Astrocyte of the spinal cord (primary cell): ENCODE measurements around the gene MYL2.
"Not testable (repeated sequence)": the region's sequence is repeated elsewhere in the genome, so short reads cannot be mapped to it uniquely, and the experiment has no call there.

Experiments used
- DNase-seq: peaks from one replicate; pipeline ENCODE4 v3.0.0; 2011; ENCODE audit warnings: low read depth, low spot score
- H3K4me3 ChIP-seq: 2 replicates; pipeline ENCODE4 v1.5.1; 2011; ENCODE audit warnings: low read depth, mild to moderate bottlenecking, low read length, moderate library complexity
- CTCF ChIP-seq: IDR thresholded peaks from 2 replicates; pipeline ENCODE4 v1.5.1; 2012; ENCODE audit warnings: low read depth, mild to moderate bottlenecking, low read length, inconsistent platforms
- in situ Hi-C: cut with HindIII; loops from 2 replicates; pipeline ENCODE4 v1.10.0; 2017; ENCODE audit warnings: low sequenced_read_pairs

The MYL2 gene

DNA sequence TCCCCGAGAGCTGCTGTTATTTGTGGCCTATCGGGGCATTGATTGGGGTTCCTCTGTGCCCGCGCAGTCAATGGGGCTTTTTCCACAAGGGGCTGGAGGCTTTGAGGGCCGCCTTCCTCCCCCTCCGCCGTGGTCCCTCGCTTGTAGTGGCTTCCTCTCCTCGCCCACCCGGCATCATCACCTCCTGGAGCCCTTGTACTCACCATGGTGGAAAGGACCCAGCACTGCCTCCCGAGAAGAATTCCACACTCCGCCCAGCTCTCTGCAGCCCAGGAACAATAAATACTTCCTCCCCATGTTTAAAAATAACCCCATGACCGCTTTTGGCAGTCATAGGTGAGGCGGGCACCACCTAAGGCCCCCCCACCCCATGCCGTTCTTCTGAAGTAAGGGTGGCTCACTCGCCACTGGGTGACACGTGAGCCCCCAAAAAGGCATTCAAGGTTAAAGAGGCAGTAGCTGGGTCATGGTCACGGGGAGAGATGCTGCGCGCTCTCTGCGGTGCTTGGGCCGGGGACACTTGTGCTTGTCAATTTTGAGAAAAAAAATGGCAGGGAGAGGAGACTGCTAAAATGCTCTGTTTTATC lies at the start of gene MYL2:
Gene MYL2 (minus strand): TSS at position 256 of the 587 bp plus-strand sequence. CDS start 50 bp downstream, at position 206.
- no peak for DNase-seq
- no peak for TF ChIP-seq CTCF
- in situ Hi-C loops, result no loop called here
- no peak within 1 kb of the TSS for H3K4me3 ChIP-seq

GRCh38 chr12:110966081-110966760 lies 45.8 kb upstream of the MYL2 start:
- no peak overlapping the region for H3K4me3 ChIP-seq
- in situ Hi-C loops, result no loop called here
- DNase-seq, result no peak
- no peak for TF ChIP-seq CTCF

- in situ Hi-C loops, result no loop called here
- no peak for DNase-seq
- H3K4me3 ChIP-seq, result no peak overlapping the region
- no peak for TF ChIP-seq CTCF
Observed at GRCh38 chr12:110965574-110965973, 45.2 kb upstream of the MYL2 start.

DNA sequence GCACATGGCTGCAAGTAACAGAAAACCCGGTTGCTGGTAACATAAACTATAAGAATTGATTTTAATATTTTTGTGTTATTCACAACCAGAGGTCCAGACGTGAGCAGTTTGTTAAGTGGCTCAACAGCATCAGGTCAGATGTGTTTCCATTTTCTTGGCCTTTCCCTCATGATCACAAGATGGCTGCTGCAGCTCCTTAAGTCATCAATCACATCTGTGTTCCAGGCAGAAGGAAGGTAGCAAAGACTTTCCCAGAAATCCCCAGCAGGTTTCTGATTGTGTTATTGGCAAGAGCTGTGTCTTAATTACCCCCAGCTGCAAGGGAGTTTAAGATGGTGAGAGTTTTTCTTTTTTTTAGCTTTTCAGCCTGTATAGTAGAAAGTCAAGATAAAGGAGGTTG lies 40.4 kb upstream of the MYL2 start:
- TF ChIP-seq CTCF, result no peak
- in situ Hi-C loops, result no loop called here
- no peak overlapping the region for H3K4me3 ChIP-seq
- no peak for DNase-seq

GRCh38 chr12:110957652-110958051 lies 37.3 kb upstream of the MYL2 start:
- no peak for TF ChIP-seq CTCF
- in situ Hi-C loops, result no loop called here
- H3K4me3 ChIP-seq, result no peak overlapping the region
- no peak for DNase-seq

DNA sequence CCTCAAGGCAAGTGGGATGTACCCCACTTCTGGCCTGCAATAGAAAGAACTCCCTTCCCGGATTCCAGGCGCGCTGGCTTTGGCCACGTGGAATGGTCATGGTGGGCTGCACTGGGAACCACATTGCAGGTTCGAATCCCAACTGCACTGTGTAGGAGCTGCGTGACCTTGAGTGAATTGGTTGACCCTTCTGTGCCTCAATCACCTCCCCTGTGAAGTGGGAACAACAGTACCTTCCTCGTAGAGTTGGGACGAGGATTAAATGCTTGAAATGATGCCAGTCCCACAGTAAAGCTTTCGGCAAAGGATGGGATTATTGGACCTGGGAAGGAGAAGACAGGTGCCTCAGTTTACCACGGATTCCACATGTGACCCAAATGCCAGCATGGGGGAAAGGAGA lies 36.8 kb upstream of the MYL2 start:
- no peak for DNase-seq
- in situ Hi-C loops, result no loop called here
- no peak for TF ChIP-seq CTCF
- H3K4me3 ChIP-seq, result no peak overlapping the region

DNA sequence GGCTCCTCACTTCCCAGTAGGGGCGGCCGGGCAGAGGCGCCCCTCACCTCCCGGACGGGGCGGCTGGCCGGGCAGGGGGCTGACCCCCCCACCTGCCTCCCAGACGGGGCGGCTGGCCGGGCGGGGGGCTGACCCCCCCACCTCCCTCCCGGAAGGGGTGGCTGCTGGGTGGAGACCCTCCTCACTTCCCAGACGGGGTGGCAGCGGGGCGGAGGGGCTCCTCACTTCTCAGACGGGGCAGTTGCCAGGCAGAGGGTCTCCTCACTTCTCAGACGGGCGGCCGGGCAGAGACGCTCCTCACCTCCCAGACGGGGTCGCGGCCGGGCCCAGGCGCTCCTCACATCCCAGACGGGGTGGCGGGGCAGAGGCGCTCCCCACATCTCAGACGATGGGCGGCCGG lies 30.5 kb upstream of the MYL2 start:
- DNase-seq, H3K4me3 ChIP-seq, in situ Hi-C loops: not testable (repeated sequence)

DNA sequence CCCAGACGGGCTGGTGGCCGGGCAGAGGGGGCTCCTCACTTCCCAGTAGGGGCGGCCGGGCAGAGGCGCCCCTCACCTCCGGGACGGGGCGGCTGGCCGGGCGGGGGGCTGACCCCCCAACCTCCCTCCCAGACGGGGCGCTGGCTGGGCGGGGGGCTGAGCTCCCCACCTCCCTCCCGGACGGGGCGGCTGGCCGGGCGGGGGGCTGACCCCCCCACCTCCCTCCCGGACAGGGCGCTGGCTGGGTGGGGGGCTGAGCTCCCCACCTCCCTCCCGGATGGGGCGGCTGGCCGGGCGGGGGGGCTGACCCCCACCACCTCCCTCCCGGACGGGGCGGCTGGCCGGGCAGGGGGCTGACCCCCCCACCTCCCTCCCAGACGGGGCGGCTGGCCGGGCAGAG lies 30.1 kb upstream of the MYL2 start:
- in situ Hi-C loops, H3K4me3 ChIP-seq, DNase-seq: not testable (repeated sequence)
